RWPE1 (cell line): ENCODE data around the gene FKRP.

Experiments used
- CTCF ChIA-PET: fragments of 350-600 bp; sonication (Branson Sonifier 250); formaldehyde crosslinking; extraction: SDS; loops from one replicate; lab custom pipeline; 2021; lab: Yijun Ruan, JAX
- POLR2A ChIA-PET: fragments of 400-600 bp; formaldehyde crosslinking; extraction: SDS; loops from one replicate; lab custom pipeline; 2020; ENCODE audit warnings: antibody characterized with exemption; ENCODE audit not compliant: low non-redundant PET; lab: Yijun Ruan, JAX
- DNase-seq: peaks from one replicate; pipeline ENCODE4 v3.0.0; 2012; ENCODE audit warnings: low spot score
- H3K27ac ChIP-seq: fragments of 450-650 bp; 2 replicates; pipeline ENCODE4 v1.5.1; 2017
- TF ChIP-seq, protein P1 (sequence below): fragments of 450-650 bp; conservative IDR thresholded peaks from 2 replicates; pipeline ENCODE4 v1.5.1; 2017; ENCODE audit warnings: low read depth, mild to moderate bottlenecking

FKRP gene

GRCh38 chr19:46806656-46807055 lies 60.8 kb downstream of the FKRP start:
- no peak overlapping the region for H3K27ac ChIP-seq
- TF ChIP-seq, protein P1, sequence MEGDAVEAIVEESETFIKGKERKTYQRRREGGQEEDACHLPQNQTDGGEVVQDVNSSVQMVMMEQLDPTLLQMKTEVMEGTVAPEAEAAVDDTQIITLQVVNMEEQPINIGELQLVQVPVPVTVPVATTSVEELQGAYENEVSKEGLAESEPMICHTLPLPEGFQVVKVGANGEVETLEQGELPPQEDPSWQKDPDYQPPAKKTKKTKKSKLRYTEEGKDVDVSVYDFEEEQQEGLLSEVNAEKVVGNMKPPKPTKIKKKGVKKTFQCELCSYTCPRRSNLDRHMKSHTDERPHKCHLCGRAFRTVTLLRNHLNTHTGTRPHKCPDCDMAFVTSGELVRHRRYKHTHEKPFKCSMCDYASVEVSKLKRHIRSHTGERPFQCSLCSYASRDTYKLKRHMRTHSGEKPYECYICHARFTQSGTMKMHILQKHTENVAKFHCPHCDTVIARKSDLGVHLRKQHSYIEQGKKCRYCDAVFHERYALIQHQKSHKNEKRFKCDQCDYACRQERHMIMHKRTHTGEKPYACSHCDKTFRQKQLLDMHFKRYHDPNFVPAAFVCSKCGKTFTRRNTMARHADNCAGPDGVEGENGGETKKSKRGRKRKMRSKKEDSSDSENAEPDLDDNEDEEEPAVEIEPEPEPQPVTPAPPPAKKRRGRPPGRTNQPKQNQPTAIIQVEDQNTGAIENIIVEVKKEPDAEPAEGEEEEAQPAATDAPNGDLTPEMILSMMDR, result no peak
- CTCF ChIA-PET, result no interaction called here
- POLR2A ChIA-PET, result no interaction called here
- DNase-seq, result no peak
